NCI-H2227 treated with DMSO at 0.1 percent for 48 hours (cell line): ENCODE data around the gene CDH4.
A peak's percentile ranks its signal among the peaks of the same experiment; 100 is the strongest.

Experiments used
- DNase-seq: peaks from one replicate; lab custom pipeline; 2025; lab: John Stamatoyannopoulos, UW

CDH4 gene

DNA sequence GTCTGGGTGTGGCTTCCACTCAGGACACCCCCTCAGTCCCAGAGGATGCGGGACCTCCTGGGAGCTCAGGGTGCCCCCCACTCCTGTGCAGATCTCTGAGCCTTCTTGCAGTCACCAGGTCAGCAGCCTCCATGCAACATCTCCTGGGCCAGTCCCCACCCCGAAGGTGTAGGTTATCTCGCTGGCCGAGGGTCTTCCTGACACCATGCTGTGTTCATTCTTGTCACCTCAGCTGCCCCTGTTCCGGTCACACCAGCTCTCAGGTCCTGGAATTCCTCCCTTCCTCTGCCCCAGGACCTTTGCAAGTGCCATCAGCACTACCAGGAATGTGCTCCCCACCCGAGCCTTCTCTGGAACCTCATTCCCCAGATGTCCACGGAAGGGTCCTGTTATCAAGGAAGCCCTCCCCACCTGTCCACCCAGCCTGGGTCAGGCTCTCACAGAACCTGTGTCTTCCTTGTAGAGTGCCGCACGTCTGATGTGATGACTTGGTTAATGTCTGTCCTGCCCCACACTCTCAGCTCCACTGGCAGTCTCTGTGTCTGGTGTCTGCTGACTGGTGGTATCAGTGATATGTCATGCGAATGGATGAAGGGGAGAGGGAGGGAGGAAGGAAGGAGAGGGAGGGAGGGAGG, 484.1 kb downstream of the CDH4 start:
- DNase-seq, result no peak

DNA sequence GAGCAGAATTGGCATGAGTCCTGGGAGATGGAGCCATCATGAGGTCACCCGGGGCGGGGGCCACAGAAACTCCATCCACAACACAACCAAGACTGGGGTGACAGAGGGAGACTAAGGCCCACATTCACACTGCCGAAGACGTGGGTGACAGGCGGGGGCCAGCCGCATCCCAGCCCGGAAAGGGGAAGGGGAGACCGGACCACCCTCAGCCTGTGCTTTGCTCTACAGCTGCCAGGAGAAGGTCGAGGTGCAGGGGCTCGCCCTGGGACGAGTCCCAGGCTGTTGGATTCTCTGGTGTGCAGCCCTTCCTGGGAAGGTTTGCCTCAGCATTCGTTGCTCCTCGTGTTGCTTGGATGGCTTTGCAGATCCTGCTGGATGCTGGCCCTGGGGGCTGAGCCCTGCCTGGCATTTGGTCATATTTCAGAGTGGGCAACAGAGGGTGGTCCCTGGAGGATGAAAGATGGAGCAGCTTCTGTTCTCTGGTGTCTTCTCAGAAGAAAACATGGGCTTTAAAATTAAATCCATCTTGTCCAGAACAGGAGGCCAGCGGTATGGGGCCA, 484.8 kb downstream of the CDH4 start:
- DNase-seq, result no peak

DNA sequence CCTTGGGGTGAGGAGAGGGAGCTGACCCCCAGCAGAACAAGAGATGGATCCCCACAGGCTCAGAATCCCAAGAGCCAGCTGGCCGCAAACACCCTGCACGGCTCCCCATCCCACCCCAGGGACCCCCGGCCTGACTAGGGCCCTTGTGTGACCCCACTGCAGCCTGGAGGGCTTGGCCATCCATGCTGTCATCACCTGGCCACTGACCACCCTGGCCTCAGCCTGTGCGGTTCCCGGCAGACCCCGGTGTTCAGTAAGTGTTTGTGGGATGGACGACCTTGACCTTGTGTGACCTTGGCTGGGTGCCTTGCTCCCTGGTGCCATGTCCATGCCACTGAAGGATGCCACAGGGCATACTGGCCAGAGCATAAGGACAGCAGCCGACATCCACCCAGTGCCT, 485.3 kb downstream of the CDH4 start:
- no peak for DNase-seq

DNA sequence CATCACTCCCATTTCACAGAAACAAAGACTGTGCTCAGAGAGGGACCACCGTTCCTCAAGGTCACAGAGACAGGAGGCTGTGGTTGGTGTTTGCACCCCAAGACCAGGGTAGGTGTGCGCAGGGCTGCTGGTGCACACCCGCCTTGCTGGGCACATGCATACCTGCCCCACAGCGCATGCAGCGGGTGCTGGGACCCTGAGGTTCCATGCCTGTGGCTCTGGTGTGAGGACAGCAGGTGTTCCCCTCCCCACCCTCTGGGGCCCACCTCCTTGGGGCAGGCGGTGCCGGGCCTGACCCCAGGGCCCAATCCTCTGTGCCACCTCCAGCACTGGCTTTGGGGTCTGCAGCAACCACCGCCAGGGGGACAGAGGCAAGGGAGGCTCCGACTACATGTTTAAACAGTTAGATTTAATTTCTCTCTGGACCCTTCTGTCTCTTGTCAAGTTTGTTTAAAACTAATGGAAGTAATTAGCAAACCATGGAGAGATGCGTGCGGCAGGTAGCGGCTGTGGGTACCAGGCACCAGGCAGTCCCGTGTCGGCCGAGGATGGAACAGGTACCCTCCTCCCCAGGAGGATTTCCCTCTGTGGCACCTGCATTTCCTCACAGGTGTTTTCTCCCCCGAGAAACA, 485.9 kb downstream of the CDH4 start:
- no peak for DNase-seq

DNA sequence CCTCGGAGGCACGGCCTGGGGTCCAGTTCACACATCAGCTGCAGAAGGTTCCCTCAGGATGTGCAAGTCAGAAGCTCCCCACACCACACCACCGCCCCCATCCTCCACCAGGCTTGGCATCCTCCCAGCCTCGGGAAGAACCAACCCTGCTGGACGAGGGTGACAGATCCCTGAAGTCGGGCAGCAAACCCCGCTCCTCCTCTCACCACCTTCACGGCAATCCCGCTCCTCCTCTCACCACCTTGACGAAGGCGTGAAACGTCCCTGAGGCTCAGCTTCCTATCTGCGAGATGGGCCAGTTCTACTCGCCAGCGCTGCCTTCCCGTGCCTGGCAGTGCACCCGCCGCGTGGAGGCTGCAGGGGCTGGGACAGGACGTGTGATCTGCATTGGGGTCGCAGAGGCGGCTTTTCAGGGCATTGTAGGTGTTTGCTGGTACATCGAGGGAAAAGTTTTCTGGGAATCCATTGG, 486.6 kb downstream of the CDH4 start:
- no peak for DNase-seq

DNA sequence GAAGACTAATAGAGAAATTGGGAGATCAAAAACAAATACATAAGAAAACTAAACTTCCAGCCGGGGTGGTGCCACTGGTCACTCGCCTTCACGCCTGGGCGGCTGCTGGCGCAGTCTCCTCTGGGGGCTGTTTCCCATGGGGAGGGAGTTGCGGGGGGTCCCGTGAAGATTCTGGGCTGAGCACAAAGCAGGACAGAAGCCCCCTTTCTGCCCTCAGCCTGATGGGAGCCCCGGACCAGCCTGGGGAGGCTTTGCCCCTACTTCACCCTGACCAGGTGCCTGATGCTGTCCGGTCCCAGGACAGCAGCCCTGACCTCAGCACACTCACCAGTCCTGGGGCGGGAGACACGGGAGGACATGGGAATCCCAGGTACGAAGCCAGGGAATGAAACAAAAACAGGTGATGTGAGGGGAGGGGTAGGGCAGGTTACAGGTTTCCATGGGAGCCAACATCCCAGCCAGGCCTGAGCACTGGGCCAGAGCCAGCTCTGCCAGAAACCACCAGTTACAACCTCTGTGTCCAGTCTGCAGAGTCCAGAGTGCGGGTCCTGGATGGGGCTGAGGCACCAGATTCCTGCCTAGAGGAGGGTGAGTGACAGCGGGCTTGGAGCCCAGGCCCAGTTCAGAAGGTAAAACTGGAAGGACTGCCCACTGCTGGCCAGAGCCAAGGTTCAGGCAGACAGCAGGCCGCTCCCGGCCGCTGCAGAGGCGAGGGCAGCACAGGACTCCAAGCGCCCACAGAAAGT, 487.2 kb downstream of the CDH4 start:
- no peak for DNase-seq

DNA sequence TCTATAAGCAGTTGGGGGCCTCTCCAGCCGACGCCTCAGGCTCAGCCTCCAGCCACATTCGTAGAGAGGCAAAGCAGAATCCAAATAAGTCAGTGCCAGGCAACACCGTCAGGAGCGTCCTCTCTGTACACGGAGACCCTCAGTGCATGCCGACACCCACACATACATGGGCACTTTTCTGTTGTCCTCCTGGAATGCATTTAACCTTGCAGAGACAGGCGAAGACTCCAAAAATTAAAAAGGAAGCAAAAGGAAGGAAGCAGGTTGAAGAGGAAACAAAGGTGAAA, 487.7 kb downstream of the CDH4 start:
- no peak for DNase-seq

DNA sequence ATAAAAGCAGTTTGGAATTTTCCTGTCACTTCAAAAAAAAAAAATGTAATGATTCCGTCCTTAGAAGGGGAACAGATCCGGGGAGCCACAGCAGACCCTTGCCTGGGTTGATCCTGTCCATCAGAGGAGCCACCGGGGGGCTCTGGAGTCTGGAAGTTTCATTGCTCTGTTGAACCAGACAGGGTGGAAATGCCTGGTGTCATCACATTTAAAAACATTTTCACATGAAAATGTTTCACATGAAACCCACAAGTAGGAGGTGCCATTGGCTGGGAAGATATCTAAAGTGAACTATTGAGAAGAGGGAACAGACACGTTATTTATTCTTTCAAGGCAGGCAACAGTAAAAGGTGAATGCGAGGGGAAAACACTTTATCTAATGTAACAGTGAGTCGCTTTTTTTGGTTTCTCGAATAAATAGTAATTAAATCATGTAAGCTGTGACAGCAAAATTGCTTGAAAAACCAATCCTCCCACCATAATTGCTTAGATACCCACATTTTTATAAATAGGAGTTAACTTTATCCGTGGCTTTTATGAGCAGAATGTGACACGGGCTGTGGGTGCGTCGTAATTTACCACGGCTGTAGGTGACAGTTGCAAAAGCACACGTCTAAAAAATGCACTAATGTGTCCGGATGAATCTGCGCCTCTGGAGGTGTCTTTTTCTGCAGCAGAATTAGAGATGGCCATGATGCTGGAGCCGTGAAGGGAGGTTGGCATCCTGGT, 490.2 kb downstream of the CDH4 start:
- peak; percentile 22 for DNase-seq

DNA sequence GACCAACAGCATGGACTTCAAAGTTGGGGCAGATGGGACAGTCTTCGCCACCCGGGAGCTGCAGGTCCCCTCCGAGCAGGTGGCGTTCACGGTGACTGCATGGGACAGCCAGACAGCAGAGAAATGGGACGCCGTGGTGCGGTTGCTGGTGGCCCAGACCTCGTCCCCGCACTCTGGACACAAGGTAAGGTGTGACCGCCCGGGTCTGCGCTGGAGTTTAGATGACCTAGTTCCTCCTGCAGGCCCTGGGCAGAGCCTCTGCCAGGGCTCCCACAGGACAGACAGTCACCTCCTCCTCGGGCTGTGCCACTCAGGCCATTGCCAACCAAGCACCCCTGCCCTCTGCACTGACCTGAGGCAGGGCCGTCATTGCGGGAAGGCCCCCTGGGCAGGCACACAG, 491.5 kb downstream of the CDH4 start:
- DNase-seq, result no peak

DNA sequence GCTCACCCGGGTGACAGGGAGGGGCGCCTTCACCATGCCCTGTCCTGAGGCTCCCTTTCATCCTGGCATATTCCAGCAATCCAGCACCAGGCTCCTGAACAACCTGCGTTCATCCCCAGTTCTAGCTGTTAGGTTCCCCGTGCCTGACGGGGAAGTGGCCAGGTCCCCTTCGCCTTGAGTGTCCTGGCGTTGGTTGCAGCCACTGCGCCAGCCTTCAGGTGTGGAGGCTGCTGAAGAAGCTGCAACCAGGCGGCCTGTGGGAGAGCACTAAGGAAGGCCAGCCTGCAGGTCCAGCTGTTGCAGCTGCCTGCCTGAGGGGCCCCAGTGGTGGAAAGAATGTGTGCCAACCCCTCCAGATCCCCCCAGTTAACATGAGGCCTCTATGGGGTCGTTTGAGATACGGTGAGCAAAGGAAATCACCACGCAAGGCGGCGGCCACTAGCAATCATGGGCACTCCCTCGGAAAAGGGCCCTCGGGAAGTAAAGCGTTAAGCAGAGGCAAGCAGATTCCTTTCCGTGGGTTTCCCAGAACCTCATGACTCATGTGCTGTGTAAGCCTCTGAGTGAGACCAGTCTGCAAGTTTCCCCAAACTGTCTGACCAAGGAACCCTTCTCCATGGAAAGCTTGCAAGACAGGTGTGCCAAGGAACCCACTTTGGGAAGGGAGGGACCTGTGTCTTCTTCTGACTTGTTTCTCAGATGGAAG, 492.8 kb downstream of the CDH4 start:
- DNase-seq, result no peak

DNA sequence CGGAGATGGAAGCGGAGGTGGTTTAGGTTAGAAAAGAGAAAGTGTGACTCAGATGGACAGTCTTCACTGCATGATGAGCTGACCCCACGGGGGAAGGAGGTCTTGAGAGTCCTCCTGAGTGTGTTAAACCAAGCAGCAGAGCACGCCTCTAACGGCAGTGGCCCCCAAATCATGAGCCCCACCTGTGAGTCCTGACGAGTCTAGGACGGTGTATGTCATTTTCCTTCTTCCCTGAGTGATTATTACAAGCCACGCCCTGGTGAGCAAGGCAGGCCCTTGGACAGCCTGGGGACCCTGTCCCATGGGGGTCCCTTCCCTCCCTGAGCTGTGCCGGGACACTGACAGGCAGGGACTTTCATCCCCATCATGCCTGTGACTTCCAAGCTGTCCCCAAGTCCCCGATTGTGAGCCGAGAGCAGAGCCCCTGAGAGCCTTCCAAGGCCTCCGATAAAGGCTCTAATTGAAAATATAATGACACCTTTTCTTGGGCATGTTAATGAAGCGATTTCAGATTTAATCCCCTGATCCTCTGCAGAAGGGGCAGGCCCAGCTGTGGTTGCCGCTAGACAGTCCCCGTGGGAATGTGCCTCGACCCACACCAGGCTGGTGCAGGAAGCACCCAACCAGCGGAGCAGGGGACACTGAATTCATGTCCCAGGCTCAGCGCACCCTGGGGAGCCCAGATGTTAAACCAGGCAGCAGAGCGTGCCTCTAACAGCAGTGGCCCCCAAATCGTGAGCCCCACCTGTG, 493.5 kb downstream of the CDH4 start:
- DNase-seq, result no peak

DNA sequence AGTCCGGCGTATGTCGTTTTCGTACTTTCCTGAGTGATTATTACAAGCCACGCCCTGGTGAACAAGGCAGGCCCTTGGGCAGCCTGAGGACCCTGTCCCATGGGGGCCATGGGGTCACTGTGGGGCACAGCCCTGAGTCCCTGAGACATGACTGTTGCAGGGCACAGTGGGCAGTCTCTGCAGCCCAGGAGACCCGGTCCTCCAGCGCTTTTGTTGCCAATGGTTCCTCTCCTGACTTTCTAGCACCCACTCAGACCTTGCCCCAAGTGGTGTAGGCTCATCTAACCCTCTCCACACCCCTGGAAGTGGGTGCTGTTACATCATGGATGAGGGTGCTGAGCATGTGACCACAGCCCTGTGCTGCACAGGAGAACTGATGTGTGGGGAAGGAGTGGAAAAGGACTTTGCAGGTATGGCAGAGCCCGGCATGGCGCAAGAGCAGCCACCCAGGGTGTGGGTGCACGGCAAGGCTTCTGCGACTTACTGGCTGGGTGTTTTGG, 494.1 kb downstream of the CDH4 start:
- no peak for DNase-seq

DNA sequence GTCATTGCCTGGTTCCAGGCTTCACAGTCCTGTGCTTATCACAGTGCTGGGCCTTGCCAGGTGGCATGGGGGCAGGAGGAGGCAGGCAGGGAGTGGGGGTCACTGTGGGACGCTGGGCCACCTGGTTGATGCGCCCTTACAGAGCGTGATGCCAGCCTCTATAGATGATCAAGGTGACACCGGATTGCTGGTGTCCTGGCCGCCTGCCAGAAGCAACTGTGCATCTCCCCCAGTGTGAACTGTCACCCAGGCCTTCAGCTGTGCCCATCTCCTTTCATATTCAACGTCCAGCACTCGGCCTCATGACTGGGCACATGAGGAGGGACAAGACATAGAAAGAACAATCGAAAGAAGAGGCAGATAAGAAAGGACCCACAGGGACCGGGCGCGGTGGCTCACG, 494.7 kb downstream of the CDH4 start:
- DNase-seq, result no peak

DNA sequence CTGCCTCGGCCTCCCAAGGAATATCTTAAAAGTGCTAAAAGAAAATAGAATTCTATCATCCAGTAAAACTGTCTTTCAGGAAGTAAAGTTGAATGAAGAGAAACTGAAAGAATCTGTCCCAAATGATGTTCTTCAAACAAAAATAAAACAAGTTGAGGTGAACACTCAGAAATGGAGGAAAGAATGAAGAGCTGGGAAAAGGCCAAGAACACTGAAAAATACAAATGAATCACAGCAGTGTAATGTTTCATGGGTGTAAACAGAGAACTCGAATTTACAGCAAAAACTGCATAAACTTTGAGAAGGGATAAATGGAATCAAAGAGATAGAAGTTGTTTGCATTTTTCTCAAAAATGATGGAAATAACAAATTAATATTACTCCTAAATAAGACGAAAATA, 496.3 kb downstream of the CDH4 start:
- no peak for DNase-seq

DNA sequence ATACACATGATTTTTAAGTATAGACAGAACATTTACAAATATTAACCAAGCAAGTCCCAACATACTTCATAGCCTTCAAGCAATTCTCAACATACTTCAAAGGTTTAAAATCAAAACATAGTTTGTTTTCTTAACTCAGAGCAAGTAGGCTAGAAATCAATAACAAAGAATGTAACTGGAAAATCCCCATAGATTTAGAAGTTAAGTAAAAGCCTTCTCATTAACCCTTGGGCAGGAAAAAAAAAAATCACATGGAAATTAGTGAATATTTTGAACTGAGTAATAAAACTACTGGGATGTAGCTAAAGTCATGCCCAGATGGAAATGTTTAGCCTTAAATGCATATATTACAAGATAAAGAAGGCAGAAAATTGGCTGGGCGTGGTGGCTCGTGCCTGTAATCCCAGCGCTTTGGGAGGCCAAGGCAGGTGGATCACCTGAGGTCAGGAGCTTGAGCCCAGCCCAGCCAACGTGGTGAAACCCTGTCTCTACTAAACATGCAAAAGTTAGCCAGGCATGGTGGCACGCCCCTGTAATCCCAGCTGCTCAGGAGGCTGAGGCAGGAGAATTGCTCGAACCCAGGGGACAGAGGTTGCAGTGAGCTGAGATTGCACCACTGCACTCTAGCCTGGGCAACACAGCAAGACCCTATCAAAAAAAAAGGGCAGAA, 497.5 kb downstream of the CDH4 start:
- DNase-seq, result no peak

DNA sequence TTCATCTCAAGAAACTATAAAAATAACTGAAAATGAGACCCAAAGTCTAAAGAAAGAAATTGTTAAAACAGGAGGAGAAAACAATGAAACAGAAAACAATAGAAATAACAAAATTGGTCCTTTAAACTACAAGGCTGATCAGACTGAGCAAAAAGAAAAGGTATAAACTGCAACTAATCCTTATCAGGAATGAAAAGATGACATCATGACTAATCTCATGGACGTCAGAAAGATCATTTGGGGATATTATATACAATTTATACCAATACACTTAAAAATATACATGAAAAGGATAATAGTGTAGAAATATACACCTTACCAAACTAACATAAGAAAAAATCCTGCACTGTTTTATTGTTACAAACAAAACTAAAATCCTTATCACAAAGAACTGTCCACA, 498.0 kb downstream of the CDH4 start:
- DNase-seq, result no peak

DNA sequence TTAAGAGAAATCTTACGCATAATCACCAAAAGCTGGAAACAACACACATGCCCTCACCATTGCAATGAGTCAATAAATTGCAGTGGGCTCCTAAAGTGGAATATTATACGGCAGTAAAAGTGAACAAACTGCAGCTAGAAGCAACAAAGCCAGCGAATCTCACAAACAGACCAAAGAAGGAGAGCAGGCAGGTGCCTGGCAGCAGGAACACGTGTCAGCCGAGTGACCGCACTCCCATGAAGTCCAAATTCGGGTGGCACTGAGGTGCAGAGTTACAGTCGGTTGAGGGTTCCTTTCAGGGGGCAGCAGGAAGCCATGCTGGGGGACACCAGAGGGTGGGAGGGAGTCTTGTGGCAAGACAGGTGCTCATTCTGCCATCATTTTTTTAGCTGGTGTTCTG, 500.5 kb downstream of the CDH4 start:
- DNase-seq, result no peak

DNA sequence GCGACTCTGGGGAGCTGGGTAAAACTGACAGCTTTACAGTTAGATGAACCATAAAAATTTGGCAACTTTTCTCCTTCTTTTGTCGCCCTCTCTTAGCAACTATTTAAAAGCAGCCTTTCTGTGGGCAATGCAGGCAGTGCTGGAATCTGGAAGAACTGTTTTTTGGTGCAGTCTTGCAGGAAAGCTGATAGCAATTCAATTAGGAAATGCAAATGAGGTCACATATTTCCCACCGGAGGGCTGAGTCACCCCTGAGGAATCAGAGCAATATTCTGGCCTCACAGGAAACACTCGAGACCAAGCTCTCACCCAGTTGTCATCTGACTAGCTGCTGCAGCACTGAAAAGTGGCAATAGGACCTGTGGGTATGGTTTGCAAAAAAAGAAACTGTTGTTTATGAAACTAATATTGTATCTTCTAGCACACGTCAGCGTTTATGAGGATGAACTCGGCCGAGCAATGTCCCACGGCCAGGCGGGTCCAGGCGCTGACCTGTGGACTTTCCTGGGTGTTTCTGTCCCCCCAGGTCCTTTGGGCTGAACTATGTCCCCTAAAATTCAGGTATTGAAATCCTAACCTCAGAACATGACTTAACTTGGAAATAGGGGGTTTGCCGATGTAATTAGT, 501.4 kb downstream of the CDH4 start:
- DNase-seq, result no peak

DNA sequence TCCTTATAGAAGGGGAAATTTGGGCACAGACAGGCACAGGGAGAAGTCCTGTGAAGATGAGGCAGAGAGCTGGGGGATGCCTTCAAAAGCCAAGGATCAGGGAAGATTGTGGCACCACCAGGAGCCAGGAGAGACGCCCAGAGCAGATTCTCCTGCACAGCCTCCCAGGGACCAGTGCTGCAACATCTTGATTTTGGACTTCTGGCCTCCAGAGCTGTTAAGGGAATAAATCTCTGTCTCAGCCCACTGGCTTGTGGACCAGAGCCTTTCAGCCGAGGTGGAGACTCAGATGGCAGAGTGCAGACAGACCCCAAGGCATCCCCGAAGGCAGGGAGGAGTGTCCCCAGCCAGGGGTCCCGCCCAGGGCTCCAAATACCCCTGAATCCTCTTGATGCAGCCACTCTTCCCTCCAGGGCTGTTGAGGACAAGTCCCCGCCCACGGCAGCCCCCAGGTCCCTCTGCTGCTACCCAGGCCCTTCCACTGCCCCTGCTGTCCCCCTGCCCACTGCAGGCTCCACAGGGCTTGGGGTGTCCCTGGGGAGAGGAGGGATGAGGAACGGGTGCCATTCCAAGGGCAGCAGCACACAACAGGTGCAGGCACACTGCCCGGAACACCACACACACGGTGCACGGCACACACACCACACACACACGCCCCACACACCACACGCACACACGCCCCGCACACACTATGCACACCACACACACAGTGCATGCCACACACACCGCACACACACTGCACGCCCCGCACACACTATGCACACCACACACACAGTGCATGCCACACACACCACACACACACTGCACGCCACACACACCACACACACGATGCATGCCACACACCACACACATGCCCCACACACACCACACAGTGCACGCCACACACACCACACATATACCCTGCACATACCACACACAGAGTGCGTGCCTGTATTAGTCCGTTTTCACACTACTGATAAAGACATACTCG, 502.2 kb downstream of the CDH4 start:
- no peak for DNase-seq
